ENCODE data around the gene HBS1L.

DNA sequence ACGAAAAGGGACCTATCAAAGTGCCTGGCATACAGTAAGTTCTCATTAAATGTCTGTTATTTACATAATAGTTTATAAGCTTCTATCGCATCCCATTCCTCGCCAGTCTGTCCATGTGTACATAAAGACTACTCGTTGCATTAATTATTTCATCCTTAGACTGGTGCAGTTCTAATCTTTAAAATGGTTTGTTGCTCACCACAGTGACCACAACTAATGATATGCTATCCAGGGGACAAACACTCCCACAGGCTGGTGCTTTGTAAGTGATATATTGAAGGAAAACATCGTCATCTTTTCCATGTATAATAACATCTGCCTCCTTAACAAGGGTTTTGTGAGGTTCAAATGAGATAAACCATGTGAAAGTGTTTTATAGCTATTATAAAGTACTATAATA, 39.0 kb upstream of the HBS1L start:
- TF ChIP-seq, protein P1, sequence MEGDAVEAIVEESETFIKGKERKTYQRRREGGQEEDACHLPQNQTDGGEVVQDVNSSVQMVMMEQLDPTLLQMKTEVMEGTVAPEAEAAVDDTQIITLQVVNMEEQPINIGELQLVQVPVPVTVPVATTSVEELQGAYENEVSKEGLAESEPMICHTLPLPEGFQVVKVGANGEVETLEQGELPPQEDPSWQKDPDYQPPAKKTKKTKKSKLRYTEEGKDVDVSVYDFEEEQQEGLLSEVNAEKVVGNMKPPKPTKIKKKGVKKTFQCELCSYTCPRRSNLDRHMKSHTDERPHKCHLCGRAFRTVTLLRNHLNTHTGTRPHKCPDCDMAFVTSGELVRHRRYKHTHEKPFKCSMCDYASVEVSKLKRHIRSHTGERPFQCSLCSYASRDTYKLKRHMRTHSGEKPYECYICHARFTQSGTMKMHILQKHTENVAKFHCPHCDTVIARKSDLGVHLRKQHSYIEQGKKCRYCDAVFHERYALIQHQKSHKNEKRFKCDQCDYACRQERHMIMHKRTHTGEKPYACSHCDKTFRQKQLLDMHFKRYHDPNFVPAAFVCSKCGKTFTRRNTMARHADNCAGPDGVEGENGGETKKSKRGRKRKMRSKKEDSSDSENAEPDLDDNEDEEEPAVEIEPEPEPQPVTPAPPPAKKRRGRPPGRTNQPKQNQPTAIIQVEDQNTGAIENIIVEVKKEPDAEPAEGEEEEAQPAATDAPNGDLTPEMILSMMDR (IDR thresholded peaks at IDR 0.05) = no peak
- no peak for TF ChIP-seq POLR2A (IDR thresholded peaks at IDR 0.05)

Data from uterus (tissue), 2 donors.